SK-N-SH (cell line): ENCODE data around the gene MGLL. TPM values are rescaled to one million over a fixed set of nuclear protein-coding genes. Genes with fewer than 3 reads are reported as not detected.

Experiments
- CTCF ChIA-PET: fragments of 300-600, 350-600 bp; formaldehyde crosslinking; extraction: SDS; loops from one replicate; lab custom pipeline; 2021; lab: Yijun Ruan, JAX
- POLR2A ChIA-PET: fragments of 350-600 bp; sonication (Branson Sonifier 250); formaldehyde crosslinking; extraction: SDS; loops from one replicate; lab custom pipeline; 2020; ENCODE audit warnings: antibody characterized with exemption, inconsistent platforms; lab: Yijun Ruan, JAX
- DNase-seq: peaks from one replicate; pipeline ENCODE4 v3.0.0; 2012
- H2AFZ ChIP-seq: fragments of 200-600 bp; sonication (generic); 2 replicates; pipeline ENCODE4 v1.8.1; 2016; ENCODE audit warnings: antibody characterized with exemption, mild to moderate bottlenecking, low read depth
- H3F3A ChIP-seq: fragments of 200-600 bp; sonication (generic); replicated peaks from 2 replicates; pipeline ENCODE3; 2016; ENCODE audit warnings: antibody characterized with exemption, mild to moderate bottlenecking; ENCODE audit not compliant: insufficient read depth
- H3K27ac ChIP-seq, 2 experiments: fragments of 200-500 bp in 1 of 2; fragments of 200-600 bp in 1 of 2; sonication (Bioruptor generic) in 1 of 2; sonication (generic), shearing (Covaris generic) in 1 of 2; 2 replicates each; pipeline versions ENCODE4 v1.5.1 to v1.6.1; 2014 to 2016; ENCODE audit warnings: low read depth in 2 of 2, inconsistent platforms in 1 of 2, low read length in 1 of 2, mild to moderate bottlenecking in 1 of 2, mixed read lengths in 1 of 2
- H3K27me3 ChIP-seq: fragments of 200-600 bp; sonication (generic), shearing (Covaris generic); 2 replicates; pipeline ENCODE4 v1.6.1; 2016; ENCODE audit warnings: mixed run types; ENCODE audit not compliant: insufficient read depth
- H3K36me3 ChIP-seq, 2 experiments: fragments of 200-500 bp in 1 of 2; fragments of 200-600 bp in 1 of 2; sonication (Bioruptor generic) in 1 of 2; sonication (generic) in 1 of 2; replicated peaks in 1 of 2; 2 replicates each; pipeline versions ENCODE3 to v1.5.1; 2014 to 2016; ENCODE audit warnings: low read length in 1 of 2, mild to moderate bottlenecking in 1 of 2; ENCODE audit not compliant: insufficient read depth in 2 of 2, control insufficient read depth in 1 of 2
- H3K4me1 ChIP-seq, 2 experiments: fragments of 200-500 bp in 1 of 2; fragments of 200-600 bp in 1 of 2; sonication (Bioruptor generic) in 1 of 2; sonication (generic), shearing (Covaris generic) in 1 of 2; 2 replicates each; pipeline versions ENCODE4 v1.5.1 to v1.6.1; 2014 to 2016; ENCODE audit warnings: low read depth in 1 of 2, low read length in 1 of 2, mixed run types in 1 of 2; ENCODE audit not compliant: insufficient read depth in 2 of 2, control insufficient read depth in 1 of 2
- H3K4me2 ChIP-seq: fragments of 200-600 bp; sonication (generic), shearing (Covaris generic); 2 replicates; pipeline ENCODE4 v1.6.1; 2017; ENCODE audit warnings: mixed run types
- H3K4me3 ChIP-seq, 2 experiments: fragments of 200-500 bp in 1 of 2; fragments of 200-600 bp in 1 of 2; sonication (Bioruptor generic) in 1 of 2; sonication (generic), shearing (Covaris generic) in 1 of 2; 2 replicates each; pipeline versions ENCODE4 v1.5.1 to v1.8.1; 2014 to 2016; ENCODE audit warnings: low read depth in 2 of 2, inconsistent platforms in 1 of 2, low read length in 1 of 2, mild to moderate bottlenecking in 1 of 2, mixed read lengths in 1 of 2, moderate library complexity in 1 of 2
- H3K79me2 ChIP-seq: fragments of 200-600 bp; sonication (generic); 2 replicates; pipeline ENCODE4 v1.8.1; 2017; ENCODE audit warnings: mild to moderate bottlenecking; ENCODE audit not compliant: insufficient read depth
- H3K9ac ChIP-seq: fragments of 200-600 bp; sonication (generic); 2 replicates; pipeline ENCODE4 v1.6.1; 2017; ENCODE audit warnings: mixed run types
- H3K9me2 ChIP-seq: fragments of 200-600 bp; sonication (generic); 2 replicates; pipeline ENCODE4 v1.6.1; 2017; ENCODE audit warnings: mixed run types
- H3K9me3 ChIP-seq: fragments of 200-600 bp; sonication (generic); 2 replicates; pipeline ENCODE4 v1.6.1; 2017; ENCODE audit warnings: mixed run types, mild to moderate bottlenecking, moderate library complexity
- H4K20me1 ChIP-seq: fragments of 200-600 bp; sonication (generic); 2 replicates; pipeline ENCODE4 v1.6.1; 2017; ENCODE audit warnings: mild to moderate bottlenecking, mixed run types; ENCODE audit not compliant: insufficient read depth
- CTCF ChIP-seq: fragments of 200-600 bp; sonication (generic); IDR thresholded peaks from 2 replicates; pipeline ENCODE4 v1.6.1; 2017; ENCODE audit warnings: antibody characterized with exemption, mild to moderate bottlenecking, moderate library complexity
- EZH2phosphoT487 ChIP-seq: fragments of 200-600 bp; sonication (generic); IDR thresholded peaks from 2 replicates; pipeline ENCODE4 v1.6.1; 2017; ENCODE audit warnings: low read depth, mixed run types, mild to moderate bottlenecking, antibody characterized with exemption, moderate library complexity, borderline replicate concordance
- FOXM1 ChIP-seq: IDR thresholded peaks from 2 replicates; pipeline ENCODE4 v1.4.0; 2012; ENCODE audit warnings: low read depth, mild to moderate bottlenecking
- GATA2 ChIP-seq: sonication (generic); formaldehyde crosslinking; IDR thresholded peaks from 2 replicates; pipeline ENCODE4 v1.5.0; 2020; ENCODE audit warnings: mild to moderate bottlenecking, missing genetic modification reagents
- MEF2A ChIP-seq: IDR thresholded peaks from 2 replicates; pipeline ENCODE4 v1.4.0; 2012; ENCODE audit warnings: low read depth, borderline replicate concordance
- NFIC ChIP-seq: IDR thresholded peaks from 2 replicates; pipeline ENCODE4 v1.4.0; 2012; ENCODE audit warnings: borderline replicate concordance
- NRF1 ChIP-seq: IDR thresholded peaks from 2 replicates; pipeline ENCODE4 v1.6.1; 2012; ENCODE audit warnings: low read depth, mild to moderate bottlenecking, low read length
- SIN3A ChIP-seq: IDR thresholded peaks from 2 replicates; pipeline ENCODE4 v1.6.1; 2012; ENCODE audit warnings: low read depth, mild to moderate bottlenecking, low read length, moderate library complexity, borderline replicate concordance
- TCF12 ChIP-seq: IDR thresholded peaks from 2 replicates; pipeline ENCODE4 v1.4.0; 2012
- ZBTB33 ChIP-seq: IDR thresholded peaks from 2 replicates; pipeline ENCODE4 v1.4.0; 2012; ENCODE audit warnings: low read depth, borderline replicate concordance
- WGBS: methylation state at CpG from one replicate; pipeline ENCODE4 v1.1.6; 2017; ENCODE audit warnings: low lambda C conversion rate; 5-methylcytosine and 5-hydroxymethylcytosine counted together
- polyA plus RNA-seq, 3 experiments: library from polyadenylated mRNA; depleted of rRNA; stranded (reverse); fragments of >200 nt; gene quantifications; 2 replicates each; pipeline ENCODE4 v1.2.3, GENCODE V29; 2012

Gene MGLL
- polyA plus RNA-seq, 1 of the 3 experiments (the other 2 are of a cell fraction): 2.2 TPM

DNA sequence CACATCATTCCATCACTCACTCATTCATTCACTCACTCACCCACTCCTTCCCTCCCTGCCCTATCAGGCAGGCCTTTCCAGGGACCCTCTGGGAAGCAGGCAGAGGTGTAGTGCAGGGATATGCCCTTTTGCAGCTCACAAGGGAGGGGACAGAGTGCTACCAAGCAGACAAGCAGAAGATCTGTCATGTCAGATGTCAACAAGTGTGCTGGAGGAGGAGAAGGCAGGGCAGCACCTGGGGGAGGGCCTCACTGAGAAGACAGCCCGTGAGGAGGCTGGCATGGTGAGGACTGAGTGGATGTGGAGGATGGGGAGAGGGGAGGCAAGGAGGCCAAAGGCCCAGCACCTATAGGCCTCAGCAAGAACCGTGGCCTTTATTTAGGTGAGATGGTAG lies 134.3 kb downstream of the MGLL start:
- CTCF ChIA-PET: interaction anchor here (1.3 to 5.1 kb wide), 2 partner anchors 97 to 283 kb away, joined by 4 to 29 read pairs; partner anchors contain the start of gene TPRA1
- no peak overlapping the region for H3K4me2 ChIP-seq
- POLR2A ChIA-PET: no interaction called here

DNA sequence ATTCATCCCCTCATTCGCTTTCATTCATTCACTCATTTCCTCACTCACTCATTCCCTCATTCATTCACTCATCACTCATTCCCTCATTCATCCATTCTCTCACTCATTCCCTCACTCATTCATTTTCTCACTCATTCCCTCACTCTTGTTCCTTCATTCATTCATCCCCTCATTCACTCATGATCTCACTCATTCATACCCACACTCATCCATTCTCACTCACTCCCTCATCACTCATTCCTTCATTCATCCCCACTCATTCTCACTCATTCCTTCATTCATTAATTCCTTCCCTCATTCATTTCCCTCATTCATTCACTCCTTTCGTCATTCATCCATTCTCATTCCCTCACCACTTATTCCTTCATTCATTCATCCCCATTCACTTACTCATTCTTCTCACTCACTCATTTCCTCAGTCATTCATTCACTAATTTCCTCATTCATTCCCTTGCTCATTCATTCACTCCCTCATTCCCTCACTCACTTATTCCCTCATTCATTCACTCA lies 135.0 kb downstream of the MGLL start:
- no peak overlapping the region for H2AFZ ChIP-seq
- H3K36me3 ChIP-seq: no peaks in the 10 kb centered on the region
- no peak overlapping the region for H3K27ac ChIP-seq
- WGBS: 91% methylated on average over 2 of the region's 2 CpGs
- peaks cover 15 to 41% of the 10 kb centered on the region in 2 experiments; a peak in 3 of 4 replicates for H3K4me1 ChIP-seq
- CTCF ChIA-PET: no interaction called here
- H3K79me2 ChIP-seq: no peaks in the 10 kb centered on the region
- POLR2A ChIA-PET: no interaction called here
- TF ChIP-seq TCF12: no peak
- TF ChIP-seq NFIC: no peak
- no peak for TF ChIP-seq NRF1
- no peak for TF ChIP-seq EZH2phosphoT487
- no peak for TF ChIP-seq MEF2A
- TF ChIP-seq FOXM1: no peak
- TF ChIP-seq SIN3A: no peak
- no peak for TF ChIP-seq GATA2 (CRISPR knock-in tag)
- H3K4me2 ChIP-seq: no peak overlapping the region
- no peaks in the 10 kb centered on the region for H4K20me1 ChIP-seq
- peaks cover 8% of the 10 kb centered on the region for H3F3A ChIP-seq
- no peaks in the 10 kb centered on the region for H3K9me3 ChIP-seq
- no peak overlapping the region for H3K4me3 ChIP-seq
- H3K9ac ChIP-seq: no peak overlapping the region
- no peaks in the 10 kb centered on the region for H3K9me2 ChIP-seq
- H3K27me3 ChIP-seq: no peaks in the 10 kb centered on the region
- DNase-seq: no peak

More for the DNA sequence above, 134.3 kb downstream of the MGLL start:
- DNase-seq: no peak
- H3K36me3 ChIP-seq: no peaks in the 10 kb centered on the region
- H3K4me3 ChIP-seq: no peak overlapping the region
- H3K27me3 ChIP-seq: no peaks in the 10 kb centered on the region
- H2AFZ ChIP-seq: no peak overlapping the region
- H3K9ac ChIP-seq: no peak overlapping the region
- TF ChIP-seq CTCF (no peak), ZBTB33 (no peak)
- H3K4me1 ChIP-seq: peaks cover 15 to 41% of the 10 kb centered on the region in 2 experiments; a peak in 3 of 4 replicates
- no peaks in the 10 kb centered on the region for H3K9me3 ChIP-seq
- WGBS: 59% methylated on average over 2 of the region's 2 CpGs
- no peaks in the 10 kb centered on the region for H3K9me2 ChIP-seq
- no peaks in the 10 kb centered on the region for H4K20me1 ChIP-seq
- H3F3A ChIP-seq: peaks cover 8% of the 10 kb centered on the region
- no peaks in the 10 kb centered on the region for H3K79me2 ChIP-seq
- peak overlapping the region in 1 of 2 experiments; percentile 60; a peak in 1 of 4 replicates for H3K27ac ChIP-seq
